GM10847 (cell line): ENCODE results near the gene ANXA2.

ENCODE experiments used
- POLR2A ChIP-seq: IDR thresholded peaks from 2 replicates; pipeline ENCODE4 v1.6.1; 2011; ENCODE audit not compliant: insufficient read length; ENCODE audit errors: extremely low read depth

Gene ANXA2

DNA sequence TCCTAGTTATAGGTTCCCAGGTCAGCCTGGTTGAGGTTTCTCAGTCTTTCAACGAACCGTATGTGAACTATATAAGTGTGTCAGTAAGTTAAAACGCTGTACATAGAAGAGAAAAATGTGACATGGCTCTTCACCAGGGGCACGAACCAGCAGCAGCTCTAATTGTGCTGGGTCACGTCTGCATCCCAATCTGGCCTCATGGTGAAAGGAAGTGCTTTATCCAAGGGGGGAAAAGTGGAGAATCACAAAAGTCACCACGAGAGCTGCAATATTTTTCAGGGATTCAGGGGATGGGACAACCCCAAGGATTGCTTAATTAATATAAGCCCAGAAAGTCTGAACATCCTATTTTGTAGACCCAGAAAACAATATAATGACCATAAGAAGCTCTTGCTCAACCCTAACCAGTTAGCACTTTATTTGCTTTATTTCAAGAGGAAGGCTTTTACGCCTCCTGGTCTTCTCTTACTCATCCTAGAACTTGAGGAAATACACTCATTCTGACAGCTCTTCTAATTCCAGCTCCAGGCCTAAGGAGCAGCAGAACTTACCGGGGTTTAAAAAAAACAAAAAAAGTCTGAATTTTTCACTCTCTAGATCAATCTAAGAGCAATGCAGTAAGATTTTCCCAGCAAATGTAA lies 16.5 kb downstream of the ANXA2 start:
- no peak for TF ChIP-seq POLR2A

DNA sequence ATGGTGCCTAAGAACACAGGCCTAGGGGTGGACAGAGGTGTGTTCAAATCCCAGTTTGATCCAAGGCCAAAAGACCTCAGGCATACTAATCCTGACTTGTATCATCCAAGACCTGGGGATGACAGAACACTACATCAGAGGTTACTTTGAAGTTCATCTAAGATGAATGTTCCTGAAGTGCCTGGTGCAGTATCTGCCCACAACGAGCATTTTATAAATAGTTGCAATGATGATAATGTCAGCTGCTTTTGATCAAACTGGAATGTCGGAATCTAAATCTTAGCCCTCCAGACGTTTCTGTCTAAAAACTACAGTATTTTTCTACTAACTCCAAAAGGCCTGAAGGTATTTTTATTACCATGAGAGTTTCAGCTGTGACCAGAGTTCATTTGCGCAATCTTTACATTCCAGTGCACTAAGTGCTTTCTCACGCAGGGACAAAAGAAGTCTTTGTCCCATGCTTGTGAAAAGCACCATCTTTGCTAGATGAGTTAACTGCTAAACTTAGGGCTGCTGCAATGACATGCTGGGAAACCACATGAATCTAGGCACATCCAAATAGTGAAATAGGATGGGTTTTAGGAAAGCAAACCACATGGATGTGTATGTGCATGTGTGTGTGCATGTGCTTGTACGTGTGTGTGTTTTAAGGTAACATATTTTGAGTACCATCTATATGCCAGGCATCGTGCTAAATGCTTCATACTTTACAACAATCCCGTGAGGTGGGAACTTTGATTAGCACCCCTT lies 18.1 kb downstream of the ANXA2 start:
- TF ChIP-seq POLR2A: no peak

DNA sequence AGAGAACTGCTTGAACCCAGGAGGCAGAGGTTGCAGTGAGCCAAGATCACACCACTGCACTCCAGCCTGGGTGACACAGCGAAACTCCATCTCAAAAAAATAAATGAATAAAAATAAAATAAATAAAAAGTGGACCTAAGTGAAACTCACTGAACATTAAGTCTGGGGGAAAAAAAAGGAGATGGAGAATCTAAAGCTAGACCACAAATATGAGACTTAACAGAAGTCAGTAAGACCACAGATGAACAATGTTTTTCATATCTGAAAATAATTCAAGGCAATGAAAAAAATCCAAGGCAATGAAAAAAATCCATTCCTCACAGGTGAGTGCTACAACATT lies 18.6 kb downstream of the ANXA2 start:
- no peak for TF ChIP-seq POLR2A

DNA sequence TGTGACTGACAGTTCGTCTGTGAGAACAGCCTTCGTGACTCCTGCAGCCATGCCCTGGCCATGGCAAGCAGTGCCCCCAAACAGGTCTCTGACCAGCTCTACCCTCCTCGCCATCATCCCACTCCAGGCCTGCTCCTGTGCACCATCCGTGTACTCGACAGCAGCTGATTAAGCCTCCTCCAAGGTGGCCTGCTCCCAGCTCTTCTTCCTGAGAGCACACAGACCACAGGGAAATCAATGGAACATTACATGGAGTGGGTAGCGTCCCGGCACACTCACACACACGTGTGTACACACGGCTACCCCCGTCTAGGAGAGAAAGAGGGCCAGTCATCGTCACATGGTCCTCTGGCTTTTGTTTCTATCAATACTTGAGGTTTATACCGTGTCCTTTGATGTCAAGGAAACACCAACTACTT lies 21.1 kb downstream of the ANXA2 start:
- TF ChIP-seq POLR2A: no peak

DNA sequence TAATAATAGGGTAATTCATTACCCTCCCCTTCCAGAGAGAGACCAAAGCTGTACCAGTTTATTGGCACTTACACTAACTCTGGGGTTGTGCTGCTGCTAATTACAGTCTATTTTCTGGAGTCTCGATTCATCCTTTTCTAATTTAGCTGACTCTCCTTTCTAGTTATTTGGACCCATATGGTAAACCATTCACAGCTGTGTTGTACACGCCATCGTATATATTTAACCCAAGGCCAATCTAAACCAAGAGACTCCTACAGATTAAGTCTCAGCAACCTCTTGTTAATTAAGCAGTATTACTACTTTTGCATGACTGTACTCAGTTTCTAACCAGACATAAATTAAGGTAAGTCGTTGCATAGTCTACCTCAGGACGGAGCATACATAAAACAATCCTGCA lies 22.5 kb downstream of the ANXA2 start:
- TF ChIP-seq POLR2A: no peak

DNA sequence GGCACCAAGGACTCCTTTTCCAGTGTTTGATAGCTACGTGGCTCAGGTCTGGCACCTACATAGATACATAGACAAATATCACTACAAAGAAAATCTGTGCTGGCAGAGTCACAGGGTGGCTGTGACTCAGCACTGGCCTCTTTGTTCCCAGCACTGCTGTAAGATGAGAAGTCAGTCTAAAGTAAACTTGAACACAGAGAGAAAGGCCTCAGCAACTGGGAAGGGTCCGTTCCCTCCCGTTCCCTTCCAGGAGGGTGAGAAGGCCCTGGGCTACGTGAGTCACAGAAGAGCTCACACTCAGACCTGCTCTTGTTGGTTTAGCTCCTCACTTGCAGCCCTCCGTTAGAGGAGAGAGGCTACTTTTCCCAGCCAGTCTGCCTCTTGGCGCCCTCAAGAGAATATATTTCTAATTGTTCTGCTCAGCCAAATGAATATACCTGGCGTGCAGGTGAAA lies 23.1 kb downstream of the ANXA2 start:
- TF ChIP-seq POLR2A: no peak

DNA sequence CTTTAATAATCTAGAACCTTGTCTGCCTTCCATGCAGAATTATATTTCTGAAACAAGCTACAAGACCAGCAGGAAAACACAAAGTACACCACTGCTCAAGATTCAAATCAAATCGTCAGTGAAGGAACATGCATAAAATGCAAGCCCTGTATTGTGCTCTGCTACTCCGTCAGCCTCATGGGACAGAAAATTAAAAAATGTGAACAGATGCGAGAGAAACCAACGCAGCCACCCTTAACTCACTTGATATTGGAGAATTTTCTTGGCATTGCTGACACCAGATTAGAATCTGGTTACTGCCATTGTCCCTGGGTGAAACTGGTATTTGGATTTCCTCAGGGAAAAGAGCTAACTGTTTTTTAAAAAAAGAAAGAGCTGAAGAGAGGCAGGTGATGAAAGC lies 23.6 kb downstream of the ANXA2 start:
- no peak for TF ChIP-seq POLR2A

DNA sequence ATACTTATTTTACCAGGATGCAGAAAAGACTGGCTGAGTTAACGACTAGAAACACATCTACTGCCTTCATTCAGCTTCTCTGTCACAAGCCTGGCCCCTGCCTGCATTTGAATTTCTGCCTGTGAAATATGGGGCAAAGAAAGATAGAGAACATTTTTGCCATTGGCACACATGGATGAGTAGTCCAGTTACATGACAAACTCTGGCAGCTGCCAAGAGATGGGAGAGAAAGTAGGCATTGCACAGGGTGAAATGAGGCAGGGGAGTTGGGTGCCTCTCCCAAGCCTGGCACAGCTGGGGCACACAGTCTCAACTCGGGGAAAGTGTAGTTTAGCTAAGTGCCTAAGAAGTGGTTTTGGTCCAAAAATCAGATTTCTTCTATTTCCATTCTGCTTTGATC lies 24.0 kb downstream of the ANXA2 start:
- TF ChIP-seq POLR2A: no peak

DNA sequence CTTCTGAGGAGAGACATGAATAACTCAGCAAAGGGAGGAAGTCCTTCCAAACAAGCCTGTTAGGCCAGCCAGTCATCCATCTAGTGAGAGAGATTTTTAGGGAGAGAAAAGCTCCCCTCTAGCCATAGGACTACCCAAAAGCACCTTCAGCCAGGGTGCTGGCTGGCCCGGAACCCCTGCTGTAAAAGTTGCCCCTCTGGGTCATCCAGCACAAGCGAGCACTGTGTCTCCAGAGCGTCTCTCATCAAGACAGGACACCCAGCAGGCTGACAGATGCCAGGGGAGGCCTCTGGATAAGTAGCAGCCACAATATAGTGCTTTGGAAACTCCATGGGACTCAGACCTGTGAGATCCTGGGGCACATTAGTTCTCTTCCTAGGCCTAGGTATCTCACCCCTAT lies 24.5 kb downstream of the ANXA2 start:
- TF ChIP-seq POLR2A: no peak

DNA sequence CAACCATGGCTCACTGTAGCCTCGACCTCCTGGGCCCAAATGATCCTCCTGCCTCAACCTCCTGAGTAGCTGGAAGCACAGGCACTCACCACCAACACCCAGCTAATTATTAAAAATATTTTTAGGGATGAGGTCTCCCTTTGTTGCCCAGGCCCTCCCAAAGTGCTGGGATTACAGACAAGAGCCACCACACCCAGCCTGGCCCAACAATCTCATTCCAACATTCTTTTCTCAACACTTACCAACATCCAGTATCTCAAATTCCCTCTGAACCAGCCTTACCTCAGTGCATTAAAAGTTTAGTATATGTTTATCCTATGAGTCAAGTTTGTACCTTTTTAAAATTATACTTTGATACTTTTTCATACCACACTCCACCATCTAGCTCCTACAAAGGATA lies 25.0 kb downstream of the ANXA2 start:
- TF ChIP-seq POLR2A: no peak

DNA sequence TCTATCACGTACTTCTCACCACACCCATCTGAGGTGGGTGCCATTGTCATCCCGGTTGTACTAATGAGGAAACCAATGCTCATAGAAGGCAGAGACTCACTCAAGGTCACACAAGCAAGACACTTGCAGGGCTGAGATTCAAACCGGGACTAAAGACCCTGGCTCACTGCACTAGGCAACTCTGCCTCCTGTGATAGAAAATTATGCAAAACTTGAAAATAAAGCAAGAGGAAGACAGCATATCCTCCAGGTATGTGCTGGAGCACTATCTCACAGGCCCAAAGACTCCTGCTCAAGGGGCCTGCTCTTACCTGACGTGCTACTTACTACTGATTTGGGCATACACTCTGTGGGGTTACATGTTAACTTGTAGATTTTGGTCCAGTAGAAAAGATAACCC lies 25.6 kb downstream of the ANXA2 start:
- TF ChIP-seq POLR2A: no peak

DNA sequence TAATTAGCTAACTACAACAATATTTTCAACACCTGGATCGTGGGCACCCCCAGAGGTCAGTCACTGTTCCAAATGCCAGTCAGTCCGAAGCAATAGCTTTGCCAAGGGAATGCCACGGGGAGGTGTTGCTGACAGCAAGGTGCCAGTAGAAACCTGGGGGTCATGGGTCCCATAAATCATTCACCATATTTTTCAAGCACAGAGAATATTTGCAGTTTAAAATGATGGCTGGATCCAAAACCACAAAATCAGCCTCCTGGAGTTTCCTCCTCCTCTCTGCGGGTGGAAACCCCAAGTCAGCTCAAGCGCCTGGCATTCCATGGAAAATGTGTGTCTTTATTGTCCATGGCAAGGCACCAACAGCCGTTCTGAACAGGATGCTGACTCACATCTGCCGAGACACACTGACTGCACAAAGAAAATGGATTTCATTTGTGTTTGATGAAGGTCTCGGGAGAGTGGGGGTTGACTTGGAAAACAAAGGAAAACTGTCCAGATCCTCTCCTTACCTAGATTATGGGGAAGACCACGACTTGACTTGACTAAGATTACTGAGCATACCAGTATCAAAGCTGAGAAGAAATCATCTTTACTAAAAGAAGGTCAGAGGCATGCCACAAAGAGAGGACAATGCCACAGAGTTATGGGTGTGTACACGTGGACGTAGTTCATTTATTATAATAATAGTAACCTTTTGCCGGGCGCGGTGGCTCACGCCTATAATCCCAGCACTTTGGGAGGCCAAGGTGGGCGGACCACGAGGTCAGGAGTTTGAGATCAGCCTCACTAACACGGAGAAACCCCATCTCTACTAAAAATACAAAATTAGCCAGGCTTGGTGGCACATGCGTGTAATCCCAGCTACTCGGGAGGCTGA lies 26.4 kb downstream of the ANXA2 start:
- no peak for TF ChIP-seq POLR2A

DNA sequence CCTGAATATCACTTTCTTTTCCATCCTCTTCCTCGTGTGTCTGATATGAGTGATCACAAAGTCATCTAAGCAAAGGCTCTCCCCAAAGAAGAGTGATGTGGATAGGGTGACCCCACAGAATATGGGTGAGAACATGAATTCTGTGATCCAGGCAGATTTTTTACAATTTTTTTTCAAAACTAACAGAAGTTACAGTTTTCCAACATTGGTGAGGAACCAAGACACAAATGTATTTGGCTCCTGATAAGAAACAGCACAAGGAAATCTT lies 27.0 kb downstream of the ANXA2 start:
- TF ChIP-seq POLR2A: no peak

DNA sequence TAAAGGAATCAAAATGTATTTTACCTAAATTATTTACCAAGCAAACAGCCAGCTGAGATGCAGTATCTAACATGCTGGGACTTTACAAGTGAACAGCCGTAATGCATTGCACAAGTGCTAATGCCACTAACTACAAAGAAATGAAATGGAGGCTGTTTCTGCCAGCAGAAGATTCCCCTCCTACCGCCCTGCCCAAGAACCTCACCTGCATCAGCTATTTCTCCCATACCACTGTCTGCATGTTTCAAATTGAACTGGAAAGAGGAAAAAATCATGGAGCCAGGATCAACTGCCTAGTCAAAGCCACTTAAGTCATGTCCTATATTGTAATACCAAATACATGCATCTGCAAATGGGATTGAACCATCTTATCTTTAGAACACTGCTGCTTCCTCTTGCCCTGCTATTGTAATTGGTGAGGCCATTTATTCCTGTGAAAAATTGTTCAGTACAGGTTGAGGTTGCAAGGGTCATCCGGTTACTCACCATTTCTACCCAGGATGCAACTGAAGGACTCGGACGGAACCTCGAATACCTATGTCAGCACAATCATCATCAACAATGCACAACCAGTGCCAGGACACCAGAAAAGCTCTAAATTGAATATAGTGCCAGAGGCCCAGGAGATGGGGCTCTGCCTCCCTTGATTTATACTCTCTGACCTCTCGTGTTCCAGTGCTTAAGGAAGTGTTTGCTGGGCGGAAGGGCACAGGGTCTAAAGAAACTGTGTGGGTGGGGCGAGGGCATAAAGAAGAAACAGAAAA lies 27.5 kb downstream of the ANXA2 start:
- no peak for TF ChIP-seq POLR2A

DNA sequence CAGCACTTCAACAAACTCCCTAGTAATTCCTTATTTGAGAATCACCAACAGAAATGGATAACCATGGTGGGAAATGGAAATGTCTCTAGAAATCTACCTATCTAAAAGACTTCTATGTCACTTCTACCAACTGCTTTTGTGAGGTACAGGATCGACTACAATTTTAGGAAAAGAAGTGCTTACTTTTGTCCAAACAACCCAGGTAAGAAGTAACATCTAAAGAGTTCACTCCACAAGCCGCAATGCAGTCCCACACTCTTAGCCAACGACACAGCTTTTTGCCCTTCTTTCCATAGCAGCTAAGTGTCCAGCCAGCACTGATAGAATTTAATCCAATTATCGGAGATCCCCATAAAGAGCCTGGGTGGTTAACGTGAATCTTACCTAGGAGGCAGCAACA lies 28.1 kb downstream of the ANXA2 start:
- TF ChIP-seq POLR2A: no peak

DNA sequence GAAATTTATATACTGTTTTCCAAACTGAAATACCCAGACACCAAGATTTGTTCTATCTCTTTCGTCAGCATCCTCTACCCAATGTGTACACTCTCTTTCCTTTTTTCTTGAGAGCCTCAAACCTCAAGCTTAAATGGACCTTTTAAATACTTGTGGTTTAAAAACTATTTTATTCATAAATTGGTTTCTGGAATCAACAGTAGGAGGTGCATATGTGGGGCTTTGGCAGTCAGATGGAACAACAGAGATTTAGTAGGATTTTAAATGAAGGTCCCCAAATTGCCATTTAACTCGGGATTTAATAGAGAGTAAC lies 33.2 kb downstream of the ANXA2 start:
- TF ChIP-seq POLR2A: no peak
